ENCODE results near the gene ZNRF3.

GRCh38 chr22:28999510-28999909, 116.1 kb downstream of the ZNRF3 start:
- TF ChIP-seq POLR2AphosphoS5 (IDR thresholded peaks at IDR 0.05; ENCODE audit: low read depth, low read length) (no peak), TAF1 (IDR thresholded peaks at IDR 0.05; ENCODE audit: borderline replicate concordance, insufficient read depth, low read length) (no peak), REST (IDR thresholded peaks at IDR 0.05; ENCODE audit: insufficient read depth in 1 of 2, low read depth in 2 of 2, low read length in 2 of 2) (no peak)

Measured in PFSK-1 (cell line).